CD14-positive monocyte (primary cell): ENCODE results near the gene E2F1. TPM values are rescaled to one million over a fixed set of nuclear protein-coding genes. Genes with fewer than 3 reads are reported as not detected.

Source experiments
- DNase-seq, 3 donors: peaks; one replicate each; pipeline ENCODE4 v3.0.0-alpha.2; 2011 to 2022
- H2AFZ ChIP-seq: 2 replicates; pipeline ENCODE4 v1.6.0; 2012; ENCODE audit warnings: mild to moderate bottlenecking, low read depth, low read length, inconsistent platforms; ENCODE audit not compliant: insufficient read depth, poor library complexity, severe bottlenecking
- H3K27ac ChIP-seq, 2 donors: 1 replicate in 1 of 2; 2 replicates in 1 of 2; pipeline ENCODE4 v1.5.1; 2012 to 2013; ENCODE audit warnings: low read length in 2 of 2, control low read depth in 1 of 2, inconsistent platforms in 1 of 2, low read depth in 1 of 2, mild to moderate bottlenecking in 1 of 2
- H3K27me3 ChIP-seq, 2 donors: one replicate each; pipeline versions ENCODE4 v1.6.0 to v1.6.1; 2011 to 2013; ENCODE audit warnings: low read length in 2 of 2; ENCODE audit not compliant: control insufficient read depth in 2 of 2, insufficient read depth in 2 of 2
- H3K36me3 ChIP-seq, 2 donors: replicated peaks in 1 of 2; 1 replicate in 1 of 2; 2 replicates in 1 of 2; pipeline versions ENCODE4 v1.5.1 to v1.6.1; 2012 to 2013; ENCODE audit warnings: low read length in 2 of 2, control low read depth in 1 of 2, inconsistent platforms in 1 of 2, mild to moderate bottlenecking in 1 of 2; ENCODE audit not compliant: insufficient read depth in 2 of 2, control insufficient read depth in 1 of 2
- H3K4me1 ChIP-seq, 2 donors: 1 replicate in 1 of 2; 2 replicates in 1 of 2; pipeline versions ENCODE4 v1.5.1 to v1.6.1; 2012 to 2013; ENCODE audit warnings: low read length in 2 of 2, control low read depth in 1 of 2, inconsistent platforms in 1 of 2, mild to moderate bottlenecking in 1 of 2, moderate library complexity in 1 of 2; ENCODE audit not compliant: insufficient read depth in 2 of 2, control insufficient read depth in 1 of 2
- H3K4me2 ChIP-seq: replicated peaks from 2 replicates; pipeline ENCODE3; 2012; ENCODE audit warnings: low read length, moderate library complexity, mild to moderate bottlenecking; ENCODE audit not compliant: poor library complexity, severe bottlenecking; ENCODE audit errors: extremely low read depth
- H3K4me3 ChIP-seq, 3 experiments: fragments of 200-600 bp in 1 of 3; sonication (generic) in 1 of 3; replicated peaks in 1 of 3; 1 replicate in 2 of 3; 2 replicates in 1 of 3; pipeline ENCODE4 v1.5.1; 2011 to 2013; ENCODE audit warnings: low read length in 3 of 3, mild to moderate bottlenecking in 3 of 3, control low read depth in 2 of 3, low read depth in 2 of 3, inconsistent platforms in 1 of 3, moderate library complexity in 1 of 3
- H3K79me2 ChIP-seq: 2 replicates; pipeline ENCODE4 v1.6.0; 2012; ENCODE audit warnings: mild to moderate bottlenecking, control low read depth, inconsistent platforms, low read length, moderate library complexity; ENCODE audit not compliant: insufficient read depth
- H3K9ac ChIP-seq: 2 replicates; pipeline ENCODE4 v1.6.0; 2017; ENCODE audit warnings: low read length, mild to moderate bottlenecking; ENCODE audit not compliant: insufficient read depth, poor library complexity, severe bottlenecking
- H3K9me3 ChIP-seq, 2 donors: replicated peaks in 1 of 2; 1 replicate in 1 of 2; 2 replicates in 1 of 2; pipeline versions ENCODE4 v1.5.1 to v1.6.1; 2012 to 2013; ENCODE audit warnings: low read length in 2 of 2, control low read depth in 1 of 2; ENCODE audit not compliant: control insufficient read depth in 1 of 2, insufficient read depth in 1 of 2
- H4K20me1 ChIP-seq: 2 replicates; pipeline ENCODE4 v1.6.0; 2012; ENCODE audit warnings: mild to moderate bottlenecking, low read length, control low read depth, moderate library complexity; ENCODE audit not compliant: insufficient read depth
- H3K27ac Mint-ChIP-seq, 7 donors: one replicate each; pipeline ENCODE4 v1.8.0; 2020; ENCODE audit warnings: mild to moderate bottlenecking in 7 of 7, mixed read lengths in 7 of 7, moderate library complexity in 6 of 7, inconsistent platforms in 2 of 7
- H3K27me3 Mint-ChIP-seq, 3 donors: one replicate each; pipeline ENCODE4 v1.8.0; 2021 to 2022; ENCODE audit warnings: low read depth in 3 of 3, mild to moderate bottlenecking in 3 of 3, mixed read lengths in 3 of 3, moderate library complexity in 3 of 3, inconsistent platforms in 1 of 3
- H3K36me3 Mint-ChIP-seq, 2 donors: one replicate each; pipeline ENCODE4 v1.8.0; 2020; ENCODE audit warnings: mixed read lengths in 2 of 2, inconsistent platforms in 1 of 2, mild to moderate bottlenecking in 1 of 2
- H3K4me1 Mint-ChIP-seq: one replicate; pipeline ENCODE4 v1.8.0; 2020; ENCODE audit warnings: mild to moderate bottlenecking, mixed read lengths
- H3K4me3 Mint-ChIP-seq, 2 donors: one replicate each; pipeline ENCODE4 v1.8.0; 2020; ENCODE audit warnings: mild to moderate bottlenecking in 2 of 2, mixed read lengths in 2 of 2, moderate library complexity in 1 of 2
- H3K9me3 Mint-ChIP-seq, 7 donors: one replicate each; pipeline ENCODE4 v1.8.0; 2020 to 2022; ENCODE audit warnings: mixed read lengths in 7 of 7, mild to moderate bottlenecking in 6 of 7, moderate library complexity in 6 of 7, inconsistent platforms in 2 of 7
- CTCF ChIP-seq: fragments of 200-600 bp; IDR thresholded peaks from one replicate; pipeline ENCODE4 v1.8.0; 2022; ENCODE audit warnings: antibody characterized with exemption, mild to moderate bottlenecking
- WGBS: methylation state at CpG from one replicate; pipeline ENCODE4 v1.1.5; 2013; ENCODE audit warnings: missing lambda C conversion rate; ENCODE audit not compliant: insufficient coverage; 5-methylcytosine and 5-hydroxymethylcytosine counted together
- intact Hi-C, 2 donors: fragments of 100-400 bp; cut with micrococcal nuclease; formaldehyde crosslinking; loops; one replicate each; pipeline versions ENCODE4 v1.15.0 to v1.15.1; 2023
- polyA plus RNA-seq, 3 donors: library from polyadenylated mRNA; depleted of rRNA in 1 of 3; unstranded in 2 of 3; stranded (reverse) in 1 of 3; fragments of 300-500 nt in 2 of 3; fragments of >200 nt in 1 of 3; fragmentation: Illumina TruSeq in 2 of 3; gene quantifications; 1 replicate in 2 of 3; 2 replicates in 1 of 3; pipeline ENCODE4 v1.2.3, GENCODE V29; 2012 to 2021

E2F1 gene
- polyA plus RNA-seq, 3 donors = 0.17 to 1.1 TPM; not detected in 1

GRCh38 chr20:33658510-33658909, 27.7 kb downstream of the E2F1 start:
- no peak overlapping the region for H3K9ac ChIP-seq
- no peak overlapping the region for H3K4me2 ChIP-seq
- H4K20me1 ChIP-seq = no peaks in the 10 kb centered on the region
- TF ChIP-seq CTCF = no peak
- no peaks in the 10 kb centered on the region for H3K27me3 ChIP-seq
- H3K27ac ChIP-seq = no peak overlapping the region
- Mint-ChIP-seq H3K27ac (no peak overlapping the region), H3K36me3 (peaks cover 0 to 3% of the 10 kb centered on the region in 2 donors), H3K4me1 (peaks cover 8% of the 10 kb centered on the region), H3K27me3 (peaks cover 0 to 8% (median 3%) of the 10 kb centered on the region in 3 donors), H3K9me3 (peaks cover 0 to 1% (median 0%) of the 10 kb centered on the region in 7 donors), H3K4me3 (no peak overlapping the region)
- intact Hi-C loops = no loop called here
- 99% methylated on average over 8 of the region's 8 CpGs for WGBS
- DNase-seq = no peak
- H3K36me3 ChIP-seq = no peaks in the 10 kb centered on the region
- H3K9me3 ChIP-seq = no peaks in the 10 kb centered on the region
- H3K4me1 ChIP-seq = peaks cover 9% of the 10 kb centered on the region in 2 donors
- no peak overlapping the region for H2AFZ ChIP-seq
- H3K4me3 ChIP-seq = no peak overlapping the region
- no peaks in the 10 kb centered on the region for H3K79me2 ChIP-seq

GRCh38 chr20:33657704-33658095, 28.5 kb downstream of the E2F1 start:
- H3K4me3 Mint-ChIP-seq = no peak overlapping the region
- peaks cover 8% of the 10 kb centered on the region for H3K4me1 Mint-ChIP-seq
- TF ChIP-seq CTCF = no peak
- Histone ChIP-seq H3K36me3 (no peaks in the 10 kb centered on the region), H3K9ac (no peak overlapping the region), H3K4me2 (no peak overlapping the region), H3K27me3 (no peaks in the 10 kb centered on the region), H3K27ac (no peak overlapping the region), H3K79me2 (no peaks in the 10 kb centered on the region), H3K9me3 (no peaks in the 10 kb centered on the region), H3K4me3 (no peak overlapping the region), H4K20me1 (no peaks in the 10 kb centered on the region), H2AFZ (no peak overlapping the region), H3K4me1 (peaks cover 1 to 2% of the 10 kb centered on the region in 2 donors)
- H3K27ac Mint-ChIP-seq = peak overlapping the region in 1 of 7 donors; percentile 73
- peaks cover 0 to 3% of the 10 kb centered on the region in 2 donors for H3K36me3 Mint-ChIP-seq
- DNase-seq = no peak
- 97% methylated on average over 9 of the region's 12 CpGs for WGBS
- no peaks in the 10 kb centered on the region for H3K9me3 Mint-ChIP-seq
- intact Hi-C loops = no loop called here
- peaks cover 1 to 8% (median 2%) of the 10 kb centered on the region in 3 donors for H3K27me3 Mint-ChIP-seq
